ENCODE data around the gene HYAL4.

Gene HYAL4

DNA sequence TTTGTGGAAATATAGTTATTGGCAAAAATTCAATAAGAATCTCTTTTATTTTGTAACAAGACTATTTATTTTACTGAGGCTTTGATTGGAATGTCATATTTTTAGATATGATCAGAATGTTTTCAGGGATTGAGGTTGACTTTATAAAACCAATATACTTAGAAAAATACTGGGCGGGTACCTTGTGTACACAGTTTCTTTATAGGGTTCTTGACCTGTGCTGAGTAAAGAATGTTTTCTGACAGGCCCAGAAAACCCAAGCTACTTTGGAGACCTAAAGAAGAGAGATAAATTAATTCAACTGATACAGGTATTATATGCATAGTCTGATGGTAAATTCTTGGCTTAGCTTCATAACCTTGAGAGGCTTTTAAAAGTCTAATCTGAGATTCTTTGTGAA is 56.1 kb downstream of the HYAL4 start:
- no peak for DNase-seq (ENCODE audit: low read depth, low spot score)

DNA sequence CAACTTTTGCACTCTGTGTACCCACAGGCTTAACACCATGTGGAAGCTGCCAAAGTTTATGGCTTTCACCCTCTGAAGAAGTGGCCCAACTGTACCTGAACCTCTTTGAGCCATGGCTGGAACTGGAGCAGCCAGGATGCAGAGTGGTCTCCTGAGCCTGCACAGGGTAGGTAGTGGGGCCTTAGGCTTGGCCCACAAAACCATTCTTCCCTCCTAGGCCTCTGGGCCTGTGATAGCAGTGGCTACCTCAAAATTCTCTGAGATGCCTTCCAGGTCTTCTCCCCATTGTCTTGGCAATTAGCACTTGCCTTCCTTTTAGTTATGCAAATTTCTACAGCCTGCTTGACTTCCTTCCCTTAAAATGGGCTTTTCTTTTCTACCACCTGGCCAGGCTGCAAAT is 60.7 kb downstream of the HYAL4 start:
- DNase-seq (ENCODE audit: low read depth, low spot score): no peak

DNA sequence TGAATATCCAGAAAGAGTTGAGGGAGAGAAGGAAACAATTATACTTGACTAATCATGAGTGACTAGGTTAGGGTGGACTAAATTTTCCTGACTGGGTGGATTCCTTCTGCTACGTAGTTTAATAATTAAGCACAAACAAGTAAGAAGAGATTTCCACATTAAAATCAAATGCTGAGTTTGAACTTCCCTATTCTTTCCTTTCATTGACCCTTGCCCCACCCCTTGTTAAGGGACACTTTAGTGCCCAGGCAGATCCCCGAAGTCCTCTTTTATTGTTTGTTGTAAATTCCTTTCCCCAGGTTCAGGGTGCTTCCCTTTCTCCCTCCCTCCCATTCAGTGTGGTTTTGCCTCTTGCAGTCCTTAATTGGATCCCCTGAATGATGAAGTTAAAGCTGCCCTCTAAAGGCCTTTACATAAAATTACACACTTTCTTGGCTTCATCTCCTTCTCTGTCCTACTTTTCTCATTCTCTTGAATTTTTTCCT is 71.3 kb downstream of the HYAL4 start:
- no peak for DNase-seq (ENCODE audit: low read depth, low spot score)

DNA sequence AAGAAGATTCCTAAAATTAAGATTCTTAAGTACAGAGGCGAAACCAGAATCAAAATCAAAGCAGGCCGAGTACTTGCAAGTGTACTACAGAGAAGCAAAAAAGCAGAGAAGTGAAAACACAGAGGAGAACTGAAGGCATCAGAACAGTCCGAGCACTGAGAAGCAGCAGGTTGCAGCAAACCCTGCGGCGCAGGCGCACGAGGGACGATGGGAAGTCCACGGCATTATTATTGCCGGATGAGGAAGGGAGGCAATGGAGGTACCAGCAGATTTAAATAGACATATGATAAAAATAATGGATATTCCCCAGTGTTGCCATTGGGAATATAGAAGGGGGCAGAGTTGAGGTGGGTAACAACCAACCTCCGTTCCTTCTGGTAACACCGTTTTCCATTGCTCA is 72.9 kb downstream of the HYAL4 start:
- no peak for DNase-seq (ENCODE audit: low read depth, low spot score)

DNA sequence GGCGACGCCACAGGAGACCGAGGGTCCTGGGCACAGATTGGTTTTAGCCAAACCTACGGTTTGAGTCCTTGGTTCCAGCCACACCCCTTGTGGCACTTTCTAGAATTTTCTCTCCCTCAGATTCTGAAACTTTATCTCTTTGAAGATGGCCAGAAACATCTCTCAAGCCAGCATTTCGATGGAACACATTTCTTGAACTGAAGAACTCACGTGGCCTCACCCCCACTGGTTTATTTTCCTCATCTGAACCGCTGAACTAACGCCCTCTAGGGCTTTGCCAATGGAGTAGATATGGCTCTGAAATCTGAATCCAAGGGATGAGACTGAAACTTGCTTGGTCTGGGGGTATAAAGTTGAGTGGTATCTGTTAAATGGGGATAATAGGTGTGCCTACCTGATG is 73.3 kb downstream of the HYAL4 start:
- no peak for DNase-seq (ENCODE audit: low read depth, low spot score)

DNA sequence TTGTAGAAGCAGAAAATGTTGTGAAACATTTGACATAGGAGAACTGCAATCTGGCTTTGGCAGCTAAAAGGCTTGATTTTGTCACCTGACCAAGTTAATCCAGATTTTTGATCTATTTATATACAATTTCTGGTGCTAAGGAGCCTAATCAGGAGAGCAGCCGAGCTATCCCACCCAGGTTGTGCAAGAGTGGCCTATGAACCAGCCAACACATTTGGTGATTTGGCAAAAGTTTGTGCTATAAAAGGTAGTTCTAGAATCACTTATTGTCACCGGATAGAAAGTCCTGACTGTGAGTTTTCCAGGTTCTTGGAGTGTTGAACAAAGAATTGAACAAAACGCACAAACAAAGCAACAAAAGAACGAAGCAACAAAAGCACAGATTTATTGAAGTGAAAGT is 78.6 kb downstream of the HYAL4 start:
- no peak for DNase-seq (ENCODE audit: low read depth, low spot score)

DNA sequence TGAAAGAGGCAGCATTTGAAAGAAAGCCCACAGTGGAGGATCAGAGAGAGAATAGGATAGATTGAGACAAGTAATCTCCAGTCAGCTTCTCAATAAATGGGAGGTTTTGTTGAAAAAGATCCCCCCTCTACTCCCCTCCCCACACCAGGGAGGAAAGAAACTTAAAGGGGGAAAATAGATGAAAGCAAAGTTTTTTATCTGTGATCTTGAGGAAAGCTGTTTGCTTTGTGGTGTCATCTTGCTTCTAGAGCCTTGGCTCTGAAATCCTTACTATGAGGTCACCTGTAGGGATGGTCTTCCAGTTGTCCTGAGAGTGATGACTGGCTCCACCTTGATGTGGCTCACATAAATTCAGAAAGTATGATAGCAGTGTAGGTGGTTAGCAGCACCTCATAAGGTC is 80.0 kb downstream of the HYAL4 start, which contains the start of gene SPAM1:
Gene SPAM1, plus strand, starts transcription at position 301 of the 400 bp plus-strand sequence. CDS start 28,330 bp downstream, outside the sequence.
- DNase-seq (ENCODE audit: low read depth, low spot score): no peak

Data from activated naive CD8-positive, alpha-beta T cell treated with anti-CD3 and anti-CD28 coated beads, Interleukin-2, amount 50 U/mL, for 16 hours (primary cell).